K562 (cell line): Measurements from ENCODE around the gene DEFB114. TPM values are rescaled to one million over a fixed set of nuclear protein-coding genes. Genes with fewer than 3 reads are reported as not detected.

Source experiments
- ATAC-seq: fragments of 200-7000 bp; cut with Tn5 transposase; 3 replicates; pipeline ENCODE4 v1.9.1; 2020; ENCODE audit warnings: moderate library complexity
- BruUV-seq: library from RNA; stranded (reverse); fragments of 400-500 nt; replicated peaks from 2 replicates; lab custom pipeline; 2021; lab: Mats Ljungman, UMichigan
- CTCF ChIA-PET: fragments of 300-600 bp; formaldehyde crosslinking; extraction: SDS; loops from one replicate; lab custom pipeline; 2021; ENCODE audit warnings: low intra/inter-chr PET ratio; lab: Yijun Ruan, JAX
- POLR2A ChIA-PET: fragments of 300-600, 350-650 bp; sonication (Branson Sonifier 250); formaldehyde crosslinking; extraction: SDS; loops from one replicate; lab custom pipeline; 2021; ENCODE audit warnings: antibody characterized with exemption, inconsistent platforms; lab: Yijun Ruan, JAX
- DNase-seq, 4 experiments: peaks; one replicate each; pipeline versions ENCODE4 v3.0.0 to v3.0.0-alpha.2; 2011 to 2018; ENCODE audit warnings: low spot score in 3 of 4, mixed read lengths in 3 of 4; ENCODE audit errors: extremely low read depth in 1 of 4
- FAIRE-seq: peaks from 2 replicates; lab custom pipeline; 2011; peaks lifted over from hg19 to GRCh38; lab: Jason Lieb, UNC
- H2AFZ ChIP-seq: 2 replicates; pipeline ENCODE4 v1.6.0; 2011; ENCODE audit warnings: low read depth, low read length, control low read depth, inconsistent platforms
- H3K27ac ChIP-seq: fragments of 200-600 bp; 3 replicates; pipeline ENCODE4 v1.8.0; 2011; ENCODE audit warnings: low read depth, mild to moderate bottlenecking, control low read depth, inconsistent platforms, low read length, moderate library complexity, mixed read lengths; ENCODE audit errors: extremely low read depth
- H3K27me3 ChIP-seq, 2 experiments: fragments of 300-600 bp in 1 of 2; 2 replicates in 1 of 2; 3 replicates in 1 of 2; pipeline versions ENCODE4 v1.6.0 to v1.8.0; 2011; ENCODE audit warnings: inconsistent platforms in 2 of 2, low read length in 2 of 2, mild to moderate bottlenecking in 1 of 2, mixed read lengths in 1 of 2, moderate library complexity in 1 of 2; ENCODE audit not compliant: control insufficient read depth in 2 of 2, insufficient read depth in 2 of 2
- H3K36me3 ChIP-seq: fragments of 300-600 bp; 3 replicates; pipeline ENCODE4 v1.8.0; 2011; ENCODE audit warnings: mild to moderate bottlenecking, low read length, inconsistent platforms; ENCODE audit not compliant: control insufficient read depth, insufficient read depth
- H3K4me1 ChIP-seq, 2 experiments: fragments of 200-600 bp in 1 of 2; replicated peaks in 1 of 2; 2 replicates in 1 of 2; 3 replicates in 1 of 2; pipeline versions ENCODE4 v1.5.1 to v1.8.0; 2011; ENCODE audit warnings: inconsistent platforms in 2 of 2, low read length in 2 of 2, mild to moderate bottlenecking in 1 of 2, mixed read lengths in 1 of 2, moderate library complexity in 1 of 2; ENCODE audit not compliant: control insufficient read depth in 2 of 2, insufficient read depth in 2 of 2
- H3K4me2 ChIP-seq: 2 replicates; pipeline ENCODE4 v1.6.1; 2011; ENCODE audit warnings: low read length, control low read depth, inconsistent platforms, mixed read lengths; ENCODE audit not compliant: insufficient read depth
- H3K4me3 ChIP-seq: fragments of 200-600 bp; sonication (generic), shearing (Covaris generic); 2 replicates; pipeline ENCODE4 v1.5.1; 2016; ENCODE audit warnings: control low read depth, inconsistent platforms
- H3K79me2 ChIP-seq: fragments of 200-600 bp; 3 replicates; pipeline ENCODE4 v1.8.0; 2011; ENCODE audit warnings: low read length, inconsistent platforms; ENCODE audit not compliant: control insufficient read depth, insufficient read depth
- H3K9ac ChIP-seq, 2 experiments: 2 replicates each; pipeline versions ENCODE4 v1.6.0 to v1.6.1; 2011; ENCODE audit warnings: low read depth in 2 of 2, low read length in 2 of 2, control low read depth in 1 of 2, inconsistent platforms in 1 of 2, mild to moderate bottlenecking in 1 of 2, mixed read lengths in 1 of 2; ENCODE audit not compliant: insufficient read depth in 1 of 2
- H3K9me1 ChIP-seq: one replicate; pipeline ENCODE4 v1.6.0; 2011; ENCODE audit warnings: inconsistent platforms, mild to moderate bottlenecking, low read length, moderate library complexity; ENCODE audit not compliant: control insufficient read depth, insufficient read depth
- H3K9me3 ChIP-seq: replicated peaks from 2 replicates; pipeline ENCODE4 v1.5.1; 2011; ENCODE audit warnings: low read depth, low read length, inconsistent platforms; ENCODE audit not compliant: control insufficient read depth, insufficient read depth
- H4K20me1 ChIP-seq: replicated peaks from 2 replicates; pipeline ENCODE4 v1.6.1; 2011; ENCODE audit warnings: low read length, inconsistent platforms, mixed read lengths; ENCODE audit not compliant: control insufficient read depth, insufficient read depth
- ARID2 ChIP-seq: fragments of 450-650 bp; IDR thresholded peaks from 2 replicates; pipeline ENCODE4 v1.6.1; 2017; ENCODE audit warnings: antibody characterized with exemption, mild to moderate bottlenecking
- CTCF ChIP-seq, 3 experiments: IDR thresholded peaks in 2 of 3; conservative IDR thresholded peaks in 1 of 3; 2 replicates each; pipeline ENCODE4 v1.5.1; 2011 to 2012; ENCODE audit warnings: low read length in 3 of 3, mild to moderate bottlenecking in 3 of 3, control low read depth in 2 of 3, improper control_type of control experiment in 1 of 3, inconsistent platforms in 1 of 3, low read depth in 1 of 3, mixed read lengths in 1 of 3, moderate library complexity in 1 of 3; ENCODE audit not compliant: insufficient read depth in 2 of 3
- EZH2 ChIP-seq: IDR thresholded peaks from 2 replicates; pipeline ENCODE4 v1.6.1; 2012; ENCODE audit warnings: low read depth, mild to moderate bottlenecking, inconsistent platforms, low read length, borderline replicate concordance
- RAD21 ChIP-seq, 2 experiments: fragments of 250-450 bp in 1 of 2; fragments of 450-650 bp in 1 of 2; sonication (Bioruptor Pico) in 1 of 2; formaldehyde crosslinking in 1 of 2; IDR thresholded peaks in 1 of 2; conservative IDR thresholded peaks in 1 of 2; 2 replicates each; pipeline versions ENCODE4 v1.4.0 to v1.8.0; 2020 to 2022; ENCODE audit warnings: mild to moderate bottlenecking in 2 of 2, moderate library complexity in 1 of 2
- RBM34 ChIP-seq: fragments of 200-400 bp; formaldehyde crosslinking; IDR thresholded peaks from 2 replicates; pipeline ENCODE4 v1.6.1; 2018; ENCODE audit warnings: low read length, borderline replicate concordance; ENCODE audit not compliant: insufficient read depth
- REST ChIP-seq, 2 experiments: fragments of 450-650 bp; formaldehyde crosslinking in 1 of 2; IDR thresholded peaks; 2 replicates each; pipeline versions ENCODE4 v1.4.0 to v1.6.1; 2014 to 2020; ENCODE audit warnings: mild to moderate bottlenecking in 2 of 2, borderline replicate concordance in 1 of 2, low read depth in 1 of 2
- SMC3 ChIP-seq: conservative IDR thresholded peaks from 2 replicates; pipeline ENCODE4 v1.6.1; 2011; ENCODE audit warnings: low read depth, low read length, improper control_type of control experiment; ENCODE audit not compliant: insufficient read depth
- ZNF778 ChIP-seq: fragments of 450-650 bp; formaldehyde crosslinking; IDR thresholded peaks from 2 replicates; pipeline ENCODE4 v1.4.0; 2020; ENCODE audit warnings: mild to moderate bottlenecking, moderate library complexity
- WGBS: fragments of 100-300 bp; shearing (Covaris generic); methylation state at CpG from one replicate; pipeline ENCODE4 v1.1.6; 2016; ENCODE audit warnings: low coverage, mixed read lengths; ENCODE audit not compliant: insufficient coverage; ENCODE audit errors: missing lambda C conversion rate; 5-methylcytosine and 5-hydroxymethylcytosine counted together
- in situ Hi-C: fragments of 300-500 bp; cut with MboI; formaldehyde crosslinking; loops from 4 replicates; pipeline ENCODE4 v1.15.0; 2018; ENCODE audit warnings: inconsistent platforms, mixed read lengths
- intact Hi-C: fragments of 100-400 bp; cut with micrococcal nuclease; formaldehyde crosslinking; loops from 2 replicates; pipeline ENCODE4 v1.14.2; 2022
- polyA plus RNA-seq, 8 experiments: library from polyadenylated mRNA; depleted of rRNA in 4 of 8; stranded (reverse) in 5 of 8; unstranded in 3 of 8; fragments of >200 nt; fragmentation: Nextera tagmentation in 2 of 8; fragmentation: Illumina TruSeq in 1 of 8; extraction: Ambion mirVana in 2 of 8; extraction: Trizol in 1 of 8; gene quantifications; 2 replicates each; pipeline versions ENCODE4 v1.2.1 to v1.2.3, GENCODE V29; 2011 to 2014; ENCODE audit warnings: inconsistent platforms in 1 of 8, missing spikeins in 1 of 8
- total RNA-seq, 7 experiments: library from RNA; depleted of rRNA in 6 of 7; stranded (reverse); fragments of >200 nt in 6 of 7; fragmentation: Illumina TruSeq in 2 of 7; extraction: Trizol in 2 of 7; gene quantifications; 2 replicates each; pipeline versions ENCODE4 v1.2.1 to v1.2.3, GENCODE V29; 2011 to 2021; ENCODE audit warnings: low replicate concordance in 1 of 7

The DEFB114 gene
- total and polyA plus RNA-seq, 9 of the 15 experiments (the other 6 are each of a cell fraction or from before 2014, with no cell fraction given): not detected

GRCh38 chr6:49923826-49924225, 40.1 kb downstream of the DEFB114 start:
- CTCF ChIA-PET: interaction anchor here (0.9 to 2.8 kb wide), 3 partner anchors 107 to 138 kb away, joined by 3 to 15 read pairs (median 3); no protein-coding TSS in a partner anchor
- 12% methylated on average over 3 of the region's 3 CpGs for WGBS
- TF ChIP-seq ZNF778: no peak
- TF ChIP-seq SMC3: 0 out of 2 replicates have a peak, but pooled peaks have one; percentile 19
- TF ChIP-seq ARID2: 0 out of 2 replicates have a peak, but pooled peaks have one; percentile 32
- TF ChIP-seq RAD21 (CRISPR knock-in tag; conservative IDR thresholded peaks at IDR 0.05 in 1 of 2, IDR thresholded peaks at IDR 0.05 in 1 of 2): peak; percentile 57 to 80
- TF ChIP-seq CTCF (IDR thresholded peaks at IDR 0.05 in 2 of 3, conservative IDR thresholded peaks at IDR 0.05 in 1 of 3; ENCODE audit: insufficient read depth in 2 of 3, low read depth in 1 of 3, low read length in 3 of 3): peak in 2 of 3 experiments; percentile 58 to 63; a peak in 4 of 6 replicates
- no peak for TF ChIP-seq EZH2
- TF ChIP-seq RBM34: no peak
- peak; percentile 81; the same call in 1 of the 2 replicates for TF ChIP-seq REST (IDR thresholded peaks at IDR 0.05; ENCODE audit: borderline replicate concordance)
- no peak for TF ChIP-seq REST (CRISPR knock-in tag; IDR thresholded peaks at IDR 0.05; ENCODE audit: low read depth)

More at GRCh38 chr6:49923826-49924225, 40.1 kb downstream of the DEFB114 start:
- Histone ChIP-seq H3K79me2 (no peaks in the 10 kb centered on the region), H3K9me1 (no peaks in the 10 kb centered on the region), H3K36me3 (no peaks in the 10 kb centered on the region), H3K9me3 (no peaks in the 10 kb centered on the region), H3K27ac (no peak overlapping the region), H3K4me1 (no peaks in the 10 kb centered on the region), H3K4me3 (no peak overlapping the region), H3K4me2 (no peak overlapping the region), H3K27me3 (no peaks in the 10 kb centered on the region), H3K9ac (no peak overlapping the region), H2AFZ (no peak overlapping the region), H4K20me1 (no peaks in the 10 kb centered on the region)
- in situ Hi-C loops: no loop called here
- ATAC-seq: peak; percentile 95
- no TSS peak for BruUV-seq
- intact Hi-C loops: loop anchor here (1.0 to 5.0 kb wide), 2 partner anchors 48 to 107 kb away; no protein-coding TSS in a partner anchor
- DNase-seq: peak in 1 of 4 experiments; percentile 45
- POLR2A ChIA-PET: interaction anchor here (0.9 to 2.2 kb wide), 4 partner anchors 9 to 19 kb away, joined by 5 read pairs; no protein-coding TSS in a partner anchor
- peak; percentile 79 for FAIRE-seq
